Astrocyte (in vitro differentiated cells and primary cell): ENCODE results near the gene PDE8A.

Source experiments
- EZH2 ChIP-seq: IDR thresholded peaks from 2 replicates; pipeline ENCODE4 v1.6.1; 2012; ENCODE audit warnings: mild to moderate bottlenecking, low read length, inconsistent platforms; ENCODE audit not compliant: insufficient read depth
- TF ChIP-seq, protein P1 (sequence below): IDR thresholded peaks from 2 replicates; pipeline ENCODE4 v1.5.1; 2011; ENCODE audit warnings: low read depth, mild to moderate bottlenecking, inconsistent platforms, low read length, moderate library complexity; ENCODE audit not compliant: insufficient read depth

GRCh38 chr15:85045615-85046014 lies 64.0 kb downstream of the PDE8A start:
- TF ChIP-seq, protein P1, sequence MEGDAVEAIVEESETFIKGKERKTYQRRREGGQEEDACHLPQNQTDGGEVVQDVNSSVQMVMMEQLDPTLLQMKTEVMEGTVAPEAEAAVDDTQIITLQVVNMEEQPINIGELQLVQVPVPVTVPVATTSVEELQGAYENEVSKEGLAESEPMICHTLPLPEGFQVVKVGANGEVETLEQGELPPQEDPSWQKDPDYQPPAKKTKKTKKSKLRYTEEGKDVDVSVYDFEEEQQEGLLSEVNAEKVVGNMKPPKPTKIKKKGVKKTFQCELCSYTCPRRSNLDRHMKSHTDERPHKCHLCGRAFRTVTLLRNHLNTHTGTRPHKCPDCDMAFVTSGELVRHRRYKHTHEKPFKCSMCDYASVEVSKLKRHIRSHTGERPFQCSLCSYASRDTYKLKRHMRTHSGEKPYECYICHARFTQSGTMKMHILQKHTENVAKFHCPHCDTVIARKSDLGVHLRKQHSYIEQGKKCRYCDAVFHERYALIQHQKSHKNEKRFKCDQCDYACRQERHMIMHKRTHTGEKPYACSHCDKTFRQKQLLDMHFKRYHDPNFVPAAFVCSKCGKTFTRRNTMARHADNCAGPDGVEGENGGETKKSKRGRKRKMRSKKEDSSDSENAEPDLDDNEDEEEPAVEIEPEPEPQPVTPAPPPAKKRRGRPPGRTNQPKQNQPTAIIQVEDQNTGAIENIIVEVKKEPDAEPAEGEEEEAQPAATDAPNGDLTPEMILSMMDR, result no peak
- no peak for TF ChIP-seq EZH2
